RWPE2 (cell line): ENCODE data around the gene ZNF189.

ENCODE experiments used
- ATAC-seq: fragments of 200-7000 bp; cut with Tn5 transposase; 3 replicates; pipeline ENCODE4 v1.9.1; 2021; ENCODE audit warnings: low read depth
- DNase-seq: peaks from one replicate; pipeline ENCODE4 v3.0.0-alpha.2; 2020; ENCODE audit warnings: low spot score
- H3K27ac ChIP-seq: fragments of 450-650 bp; 2 replicates; pipeline ENCODE4 v1.5.1; 2017; ENCODE audit warnings: mild to moderate bottlenecking; ENCODE audit not compliant: poor library complexity, severe bottlenecking
- H3K27me3 ChIP-seq: fragments of 250-450 bp; sonication (Bioruptor Pico); 2 replicates; pipeline ENCODE4 v1.5.1; 2021; ENCODE audit warnings: mild to moderate bottlenecking, moderate library complexity; ENCODE audit not compliant: insufficient read depth, poor library complexity, severe bottlenecking
- H3K36me3 ChIP-seq: fragments of 250-450 bp; sonication (Bioruptor Pico); 2 replicates; pipeline ENCODE4 v1.5.1; 2020; ENCODE audit warnings: low read depth, mild to moderate bottlenecking, moderate library complexity
- H3K4me1 ChIP-seq: fragments of 250-450 bp; sonication (Bioruptor Pico); 2 replicates; pipeline ENCODE4 v1.5.1; 2021; ENCODE audit warnings: mild to moderate bottlenecking, moderate library complexity; ENCODE audit not compliant: insufficient read depth, poor library complexity, severe bottlenecking
- H3K4me3 ChIP-seq: fragments of 250-450 bp; sonication (Bioruptor Pico); 2 replicates; pipeline ENCODE4 v1.5.1; 2021; ENCODE audit warnings: mild to moderate bottlenecking, moderate library complexity; ENCODE audit not compliant: severe bottlenecking
- H3K9me3 ChIP-seq: fragments of 250-450 bp; sonication (Bioruptor Pico); 2 replicates; pipeline ENCODE4 v1.5.1; 2021; ENCODE audit warnings: mild to moderate bottlenecking, moderate library complexity; ENCODE audit not compliant: severe bottlenecking
- TF ChIP-seq, protein P1 (sequence below): fragments of 450-650 bp; IDR thresholded peaks from one replicate; pipeline ENCODE4 v1.5.1; 2017; ENCODE audit warnings: mild to moderate bottlenecking, moderate library complexity; ENCODE audit not compliant: poor library complexity, severe bottlenecking

ZNF189 gene

GRCh38 chr9:101408374-101409078 is 9.9 kb downstream of the ZNF189 start:
- Histone ChIP-seq H3K4me3 (no peak overlapping the region), H3K4me1 (no peaks in the 10 kb centered on the region), H3K36me3 (peaks cover 62% of the 10 kb centered on the region), H3K9me3 (peaks cover 41% of the 10 kb centered on the region), H3K27ac (no peak overlapping the region), H3K27me3 (no peaks in the 10 kb centered on the region)
- ATAC-seq (no peak), DNase-seq (no peak)
- TF ChIP-seq, protein P1, sequence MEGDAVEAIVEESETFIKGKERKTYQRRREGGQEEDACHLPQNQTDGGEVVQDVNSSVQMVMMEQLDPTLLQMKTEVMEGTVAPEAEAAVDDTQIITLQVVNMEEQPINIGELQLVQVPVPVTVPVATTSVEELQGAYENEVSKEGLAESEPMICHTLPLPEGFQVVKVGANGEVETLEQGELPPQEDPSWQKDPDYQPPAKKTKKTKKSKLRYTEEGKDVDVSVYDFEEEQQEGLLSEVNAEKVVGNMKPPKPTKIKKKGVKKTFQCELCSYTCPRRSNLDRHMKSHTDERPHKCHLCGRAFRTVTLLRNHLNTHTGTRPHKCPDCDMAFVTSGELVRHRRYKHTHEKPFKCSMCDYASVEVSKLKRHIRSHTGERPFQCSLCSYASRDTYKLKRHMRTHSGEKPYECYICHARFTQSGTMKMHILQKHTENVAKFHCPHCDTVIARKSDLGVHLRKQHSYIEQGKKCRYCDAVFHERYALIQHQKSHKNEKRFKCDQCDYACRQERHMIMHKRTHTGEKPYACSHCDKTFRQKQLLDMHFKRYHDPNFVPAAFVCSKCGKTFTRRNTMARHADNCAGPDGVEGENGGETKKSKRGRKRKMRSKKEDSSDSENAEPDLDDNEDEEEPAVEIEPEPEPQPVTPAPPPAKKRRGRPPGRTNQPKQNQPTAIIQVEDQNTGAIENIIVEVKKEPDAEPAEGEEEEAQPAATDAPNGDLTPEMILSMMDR = no peak

DNA sequence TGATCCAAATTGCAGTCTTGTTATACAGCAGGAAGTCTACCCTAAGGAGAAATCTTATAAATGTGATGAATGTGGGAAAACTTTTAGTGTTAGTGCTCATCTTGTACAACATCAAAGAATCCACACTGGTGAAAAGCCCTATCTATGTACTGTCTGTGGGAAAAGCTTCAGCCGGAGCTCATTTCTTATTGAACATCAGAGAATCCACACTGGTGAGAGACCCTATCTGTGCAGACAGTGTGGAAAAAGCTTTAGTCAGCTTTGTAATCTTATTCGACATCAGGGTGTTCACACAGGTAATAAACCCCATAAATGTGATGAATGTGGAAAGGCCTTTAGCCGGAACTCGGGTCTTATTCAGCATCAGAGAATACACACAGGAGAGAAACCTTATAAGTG is 10.4 kb downstream of the ZNF189 start:
- no peaks in the 10 kb centered on the region for H3K4me1 ChIP-seq
- TF ChIP-seq, protein P1 = no peak
- peaks cover 57% of the 10 kb centered on the region for H3K36me3 ChIP-seq
- peaks cover 41% of the 10 kb centered on the region for H3K9me3 ChIP-seq
- ATAC-seq (no peak), DNase-seq (no peak)
- no peaks in the 10 kb centered on the region for H3K27me3 ChIP-seq
- no peak overlapping the region for H3K27ac ChIP-seq
- H3K4me3 ChIP-seq = no peak overlapping the region

DNA sequence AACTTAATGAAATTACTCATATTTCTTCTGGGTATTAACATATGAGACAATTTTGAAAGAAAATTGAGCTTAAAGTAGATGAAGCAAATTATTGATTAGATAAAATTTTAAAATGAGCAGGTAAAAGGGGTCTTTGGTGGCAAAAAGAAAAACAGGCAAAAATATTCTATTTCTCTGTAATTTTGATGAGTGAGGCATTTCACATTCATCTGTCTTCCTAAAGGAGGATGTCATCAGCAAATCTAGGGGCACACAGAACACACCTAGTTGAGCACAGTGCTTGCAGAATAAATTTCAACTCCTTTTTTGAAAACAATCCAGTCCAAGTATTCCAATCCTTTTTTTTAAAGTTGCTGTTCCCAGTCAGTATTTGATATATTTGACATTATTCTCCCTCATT is 16.2 kb downstream of the ZNF189 start:
- no peaks in the 10 kb centered on the region for H3K27me3 ChIP-seq
- no peaks in the 10 kb centered on the region; the same call in 1 of the 2 replicates for H3K36me3 ChIP-seq
- H3K4me1 ChIP-seq = no peaks in the 10 kb centered on the region
- H3K27ac ChIP-seq = no peak overlapping the region
- TF ChIP-seq, protein P1 = no peak
- H3K9me3 ChIP-seq = peaks cover 18% of the 10 kb centered on the region
- H3K4me3 ChIP-seq = no peak overlapping the region
- DNase-seq (no peak), ATAC-seq (no peak)

DNA sequence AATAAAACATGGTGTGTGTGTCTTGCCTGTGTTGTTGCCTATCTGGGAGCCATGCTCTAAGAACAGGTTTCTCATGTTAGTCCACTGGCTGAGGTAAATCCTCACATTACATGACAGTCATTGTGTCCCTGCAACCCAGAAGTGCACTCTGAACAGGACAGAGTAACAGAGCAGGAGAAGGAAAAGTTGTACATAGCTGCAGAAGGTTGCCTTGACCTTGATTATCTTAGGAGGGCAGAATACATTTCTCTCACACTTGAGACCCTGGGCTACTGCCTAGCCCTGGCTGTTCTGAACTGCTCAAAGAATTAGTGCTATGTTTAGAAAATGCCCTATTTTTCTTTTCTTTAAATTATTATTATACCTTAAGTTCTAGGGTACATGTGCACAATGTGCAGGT is 16.9 kb downstream of the ZNF189 start:
- Histone ChIP-seq H3K4me3 (no peak overlapping the region), H3K4me1 (no peaks in the 10 kb centered on the region), H3K27ac (no peak overlapping the region), H3K9me3 (peaks cover 11% of the 10 kb centered on the region), H3K27me3 (no peaks in the 10 kb centered on the region), H3K36me3 (no peaks in the 10 kb centered on the region)
- TF ChIP-seq, protein P1 = no peak
- DNase-seq = no peak
- no peak for ATAC-seq

GRCh38 chr9:101417389-101417788 is 18.7 kb downstream of the ZNF189 start:
- Histone ChIP-seq H3K4me1 (no peaks in the 10 kb centered on the region), H3K36me3 (no peaks in the 10 kb centered on the region), H3K27ac (no peak overlapping the region), H3K27me3 (no peaks in the 10 kb centered on the region), H3K4me3 (no peak overlapping the region), H3K9me3 (no peaks in the 10 kb centered on the region)
- no peak for DNase-seq
- TF ChIP-seq, protein P1 = no peak
- ATAC-seq = no peak
